Peyer's patch (tissue), 4 donors: Measurements from ENCODE around the gene CUL7. TPM values are rescaled to one million over a fixed set of nuclear protein-coding genes. Genes with fewer than 3 reads are reported as not detected.
"Not testable (repeated sequence)": the region's sequence is repeated elsewhere in the genome, so short reads cannot be mapped to it uniquely, and the experiment has no call there.

Experiments
- DNase-seq, 3 donors: peaks; one replicate each; pipeline ENCODE4 v3.0.0-alpha.2; 2017 to 2019
- H3K27ac ChIP-seq, 4 donors: fragments of 200-600 bp; sonication (generic); one replicate each; pipeline ENCODE4 v1.5.1; 2016 to 2019
- H3K27me3 ChIP-seq, 2 donors: fragments of 200-600 bp; sonication (generic); one replicate each; pipeline ENCODE4 v1.5.1; 2019
- H3K36me3 ChIP-seq, 3 donors: fragments of 200-600 bp; sonication (generic); one replicate each; pipeline ENCODE4 v1.5.1; 2016 to 2019
- H3K4me1 ChIP-seq, 4 donors: fragments of 200-600 bp; sonication (generic); one replicate each; pipeline ENCODE4 v1.5.1; 2016 to 2019
- H3K4me3 ChIP-seq, 4 donors: fragments of 200-600 bp; sonication (generic); 1 replicate in 3 of 4; 2 replicates in 1 of 4; pipeline ENCODE4 v1.5.1; 2016 to 2019; ENCODE audit warnings: mild to moderate bottlenecking in 1 of 4
- H3K9me3 ChIP-seq, 4 donors: fragments of 200-600 bp; sonication (generic); one replicate each; pipeline ENCODE4 v1.5.1; 2016 to 2019; ENCODE audit warnings: mild to moderate bottlenecking in 1 of 4
- CTCF ChIP-seq, 6 experiments: fragments of 450-650 bp in 4 of 6; fragments of 200-600 bp in 2 of 6; sonication (generic) in 1 of 6; IDR thresholded peaks; one replicate each; pipeline ENCODE4 v1.5.1; 2017 to 2019; ENCODE audit warnings: antibody characterized with exemption in 6 of 6, mild to moderate bottlenecking in 3 of 6, moderate library complexity in 1 of 6
- POLR2A ChIP-seq, 2 donors: fragments of 450-650 bp; IDR thresholded peaks; one replicate each; pipeline ENCODE4 v1.5.1; 2017; ENCODE audit warnings: antibody characterized with exemption in 2 of 2, mild to moderate bottlenecking in 2 of 2, moderate library complexity in 2 of 2
- total RNA-seq, 4 donors: library from RNA; depleted of rRNA; stranded (reverse); fragments of >200 nt; gene quantifications; one replicate each; pipeline ENCODE4 v1.1.0, GENCODE V29; 2016

Gene CUL7
- total RNA-seq, 4 donors from 2014 or later: 19.4 to 33.0 (median 23.1) TPM

GRCh38 chr6:43047998-43048397, 5.7 kb downstream of the CUL7 start:
- TF ChIP-seq CTCF (IDR thresholded peaks at IDR 0.05): no peak
- no peak for TF ChIP-seq POLR2A (IDR thresholded peaks at IDR 0.05)
- Histone ChIP-seq H3K27me3 (no peaks in the 10 kb centered on the region), H3K4me3 (no peak overlapping the region)

GRCh38 chr6:43045371-43045930, 8.2 kb downstream of the CUL7 start:
- Histone ChIP-seq H3K4me1 (no peaks in the 10 kb centered on the region), H3K27ac (no peak overlapping the region), H3K27me3 (no peaks in the 10 kb centered on the region), H3K4me3 (no peak overlapping the region), H3K9me3 (no peaks in the 10 kb centered on the region), H3K36me3 (peaks cover 0 to 81% (median 0%) of the 10 kb centered on the region in 3 donors)
- DNase-seq: no peak
- no peak for TF ChIP-seq POLR2A (IDR thresholded peaks at IDR 0.05)
- no peak for TF ChIP-seq CTCF (IDR thresholded peaks at IDR 0.05)

More at GRCh38 chr6:43047998-43048397, 5.7 kb downstream of the CUL7 start:
- no peak overlapping the region for H3K27ac ChIP-seq
- peaks cover 0 to 67% (median 0%) of the 10 kb centered on the region in 3 donors for H3K36me3 ChIP-seq
- peaks cover 0 to 9% (median 1%) of the 10 kb centered on the region in 4 donors for H3K4me1 ChIP-seq
- H3K9me3 ChIP-seq: no peaks in the 10 kb centered on the region
- no peak for DNase-seq

- no peak for TF ChIP-seq POLR2A (IDR thresholded peaks at IDR 0.05)
- no peak for TF ChIP-seq CTCF (IDR thresholded peaks at IDR 0.05)
- Histone ChIP-seq H3K4me1 (no peaks in the 10 kb centered on the region), H3K27ac (no peak overlapping the region), H3K36me3 (peaks cover 0 to 82% (median 0%) of the 10 kb centered on the region in 3 donors), H3K4me3 (no peak overlapping the region), H3K27me3 (no peaks in the 10 kb centered on the region), H3K9me3 (no peaks in the 10 kb centered on the region)
- DNase-seq: no peak
Observed at GRCh38 chr6:43043310-43043709, 10.3 kb downstream of the CUL7 start.

- H3K4me1 ChIP-seq, H3K27me3 ChIP-seq, H3K9me3 ChIP-seq, DNase-seq, H3K4me3 ChIP-seq, H3K27ac ChIP-seq: not testable (repeated sequence)
- H3K36me3 ChIP-seq: peaks cover 0 to 84% (median 0%) of the 10 kb centered on the region in 3 donors
Observed at GRCh38 chr6:43041475-43041874, 12.2 kb downstream of the CUL7 start.

GRCh38 chr6:43040542-43041257, 13.0 kb downstream of the CUL7 start:
- Histone ChIP-seq H3K4me1 (no peaks in the 10 kb centered on the region), H3K36me3 (peaks cover 0 to 83% (median 0%) of the 10 kb centered on the region in 3 donors)
- no peak for TF ChIP-seq CTCF (IDR thresholded peaks at IDR 0.05)
- TF ChIP-seq POLR2A (IDR thresholded peaks at IDR 0.05): no peak

GRCh38 chr6:43038727-43039126, 14.9 kb downstream of the CUL7 start:
- no peak overlapping the region for H3K4me3 ChIP-seq
- DNase-seq: no peak
- TF ChIP-seq CTCF (IDR thresholded peaks at IDR 0.05) (no peak), POLR2A (IDR thresholded peaks at IDR 0.05) (no peak)
- H3K27ac ChIP-seq: no peak overlapping the region
- peaks cover 0 to 81% (median 0%) of the 10 kb centered on the region in 3 donors for H3K36me3 ChIP-seq
- H3K4me1 ChIP-seq: no peaks in the 10 kb centered on the region
- H3K27me3 ChIP-seq: no peaks in the 10 kb centered on the region
- H3K9me3 ChIP-seq: no peaks in the 10 kb centered on the region

More at GRCh38 chr6:43040542-43041257, 13.0 kb downstream of the CUL7 start:
- H3K4me3 ChIP-seq: no peak overlapping the region
- no peak for DNase-seq
- no peaks in the 10 kb centered on the region for H3K27me3 ChIP-seq
- H3K27ac ChIP-seq: no peak overlapping the region
- no peaks in the 10 kb centered on the region for H3K9me3 ChIP-seq
